A673 (cell line): ENCODE results near the gene ADGRG2. TPM values are rescaled to one million over a fixed set of nuclear protein-coding genes. Genes with fewer than 3 reads are reported as not detected.

Experiments used
- BruUV-seq: library from RNA; stranded (reverse); fragments of 400-500 nt; replicated peaks from 2 replicates; lab custom pipeline; 2021; lab: Mats Ljungman, UMichigan
- CTCF ChIA-PET: fragments of 300-600 bp; sonication (Branson Sonifier 250); formaldehyde crosslinking; loops from one replicate; lab custom pipeline; 2022; ENCODE audit warnings: antibody characterized with exemption; lab: Charles Lee
- POLR2A ChIA-PET: fragments of 300-600 bp; sonication (Branson Sonifier 250); formaldehyde crosslinking; loops from one replicate; lab custom pipeline; 2022; ENCODE audit warnings: antibody characterized with exemption; ENCODE audit not compliant: low non-redundant PET; lab: Charles Lee
- DNase-seq: peaks from one replicate; pipeline ENCODE4 v3.0.0-alpha.2; 2015; ENCODE audit warnings: low spot score
- H3K27ac ChIP-seq: fragments of 200-600 bp; sonication (generic); 2 replicates; pipeline ENCODE4 v1.5.1; 2016; ENCODE audit warnings: mixed run types, low read depth, mild to moderate bottlenecking, mixed read lengths, antibody characterized with exemption, low read length; ENCODE audit not compliant: poor library complexity, severe bottlenecking
- H3K27me3 ChIP-seq: fragments of 200-600 bp; sonication (generic); replicated peaks from 2 replicates; pipeline ENCODE4 v1.6.1; 2017; ENCODE audit warnings: mixed run types, low read depth, mild to moderate bottlenecking, mixed read lengths, antibody characterized with exemption, low read length; ENCODE audit not compliant: insufficient read depth, poor library complexity
- H3K36me3 ChIP-seq: fragments of 200-600 bp; sonication (generic); 2 replicates; pipeline ENCODE4 v1.6.1; 2016; ENCODE audit warnings: mixed run types, mild to moderate bottlenecking, mixed read lengths, antibody characterized with exemption, low read length; ENCODE audit not compliant: insufficient read depth, poor library complexity, severe bottlenecking
- H3K4me1 ChIP-seq: fragments of 200-600 bp; sonication (generic); 2 replicates; pipeline ENCODE4 v1.6.1; 2017; ENCODE audit warnings: mixed run types, mild to moderate bottlenecking, mixed read lengths, antibody characterized with exemption, low read length; ENCODE audit not compliant: insufficient read depth, poor library complexity, severe bottlenecking
- H3K4me3 ChIP-seq: fragments of 200-600 bp; sonication (generic); 2 replicates; pipeline ENCODE4 v1.5.1; 2016; ENCODE audit warnings: low read depth, mixed run types, mild to moderate bottlenecking, mixed read lengths, low read length; ENCODE audit not compliant: poor library complexity, severe bottlenecking
- H3K9me3 ChIP-seq: fragments of 200-600 bp; sonication (generic); 2 replicates; pipeline ENCODE4 v1.6.1; 2016; ENCODE audit warnings: mixed run types, low read depth, mild to moderate bottlenecking, mixed read lengths, antibody characterized with exemption, low read length; ENCODE audit not compliant: poor library complexity, severe bottlenecking
- EZH2 ChIP-seq: fragments of 200-600 bp; sonication (generic); IDR thresholded peaks from 2 replicates; pipeline ENCODE4 v1.6.1; 2017; ENCODE audit warnings: borderline replicate concordance, low read depth, mild to moderate bottlenecking, mixed read lengths, antibody characterized with exemption, low read length; ENCODE audit not compliant: poor library complexity, severe bottlenecking
- intact Hi-C: fragments of 100-400 bp; cut with micrococcal nuclease; formaldehyde crosslinking; loops from one replicate; pipeline ENCODE4 v1.10.0; 2022; ENCODE audit not compliant: unreplicated experiment
- total RNA-seq: library from RNA; stranded (reverse); gene quantifications from 2 replicates; pipeline ENCODE4 v1.2.3, GENCODE V29; 2021
- TF ChIP-seq, protein P1 (sequence below): fragments of 300-800, 200-600 bp; sonication (generic); conservative IDR thresholded peaks from 2 replicates; pipeline ENCODE4 v1.5.1; 2017; ENCODE audit warnings: low read depth, mild to moderate bottlenecking, antibody characterized with exemption, low read length, moderate library complexity, mixed read lengths

Gene ADGRG2
- total RNA-seq, 1 experiment from 2014 or later: 61.3 TPM

DNA sequence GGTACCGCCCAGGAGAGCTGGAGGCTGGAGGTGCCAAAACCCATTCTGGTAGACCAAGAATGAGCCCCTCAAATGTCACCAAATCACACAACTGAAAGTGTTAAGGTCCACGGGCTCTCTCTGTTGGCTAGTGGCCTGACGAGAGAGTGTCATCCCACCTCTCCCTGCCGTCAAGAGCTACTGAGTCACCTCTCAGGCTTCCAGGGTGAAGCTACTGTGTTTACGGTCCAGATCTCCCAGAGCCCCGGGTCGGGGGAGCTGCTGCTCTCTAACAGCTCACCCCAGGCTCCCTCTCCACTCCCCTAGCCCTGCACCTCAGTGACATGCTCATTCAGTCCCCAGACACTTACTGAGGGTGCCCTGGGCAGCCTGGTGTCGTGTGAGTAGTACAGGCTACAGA is 59.2 kb downstream of the ADGRG2 start:
- ChIA-PET CTCF (no interaction called here), POLR2A (no interaction called here)
- Histone ChIP-seq H3K27ac (no peak overlapping the region), H3K27me3 (no peaks in the 10 kb centered on the region), H3K9me3 (no peaks in the 10 kb centered on the region), H3K4me1 (peaks cover 30% of the 10 kb centered on the region), H3K4me3 (no peak overlapping the region), H3K36me3 (peaks cover 24% of the 10 kb centered on the region)
- intact Hi-C loops: no loop called here
- no TSS peak for BruUV-seq
- TF ChIP-seq, protein P1, sequence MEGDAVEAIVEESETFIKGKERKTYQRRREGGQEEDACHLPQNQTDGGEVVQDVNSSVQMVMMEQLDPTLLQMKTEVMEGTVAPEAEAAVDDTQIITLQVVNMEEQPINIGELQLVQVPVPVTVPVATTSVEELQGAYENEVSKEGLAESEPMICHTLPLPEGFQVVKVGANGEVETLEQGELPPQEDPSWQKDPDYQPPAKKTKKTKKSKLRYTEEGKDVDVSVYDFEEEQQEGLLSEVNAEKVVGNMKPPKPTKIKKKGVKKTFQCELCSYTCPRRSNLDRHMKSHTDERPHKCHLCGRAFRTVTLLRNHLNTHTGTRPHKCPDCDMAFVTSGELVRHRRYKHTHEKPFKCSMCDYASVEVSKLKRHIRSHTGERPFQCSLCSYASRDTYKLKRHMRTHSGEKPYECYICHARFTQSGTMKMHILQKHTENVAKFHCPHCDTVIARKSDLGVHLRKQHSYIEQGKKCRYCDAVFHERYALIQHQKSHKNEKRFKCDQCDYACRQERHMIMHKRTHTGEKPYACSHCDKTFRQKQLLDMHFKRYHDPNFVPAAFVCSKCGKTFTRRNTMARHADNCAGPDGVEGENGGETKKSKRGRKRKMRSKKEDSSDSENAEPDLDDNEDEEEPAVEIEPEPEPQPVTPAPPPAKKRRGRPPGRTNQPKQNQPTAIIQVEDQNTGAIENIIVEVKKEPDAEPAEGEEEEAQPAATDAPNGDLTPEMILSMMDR: no peak
- no peak for TF ChIP-seq EZH2
- DNase-seq: no peak

DNA sequence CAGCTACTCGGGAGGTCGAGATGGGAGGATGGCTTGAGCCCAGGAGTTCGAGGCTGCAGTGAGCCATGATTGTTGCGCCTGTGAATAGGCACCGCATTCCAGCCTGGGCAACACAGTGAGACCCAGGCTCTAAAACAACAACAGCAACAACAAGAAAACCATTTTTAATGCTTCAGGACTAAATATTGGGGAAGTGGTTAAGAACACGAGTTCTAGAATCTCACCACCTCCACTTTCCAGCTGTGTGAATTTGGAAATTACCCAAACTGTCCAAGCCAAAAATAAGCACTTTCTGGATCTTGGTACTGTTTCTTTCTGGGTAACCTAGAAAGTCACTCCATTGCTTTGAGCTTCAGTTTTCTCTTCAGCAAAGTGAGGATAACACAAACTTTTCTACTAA is 63.2 kb downstream of the ADGRG2 start:
- intact Hi-C loops: no loop called here
- no peak for DNase-seq
- H3K4me3 ChIP-seq: no peak overlapping the region
- BruUV-seq: no TSS peak
- no peak overlapping the region for H3K27ac ChIP-seq
- H3K9me3 ChIP-seq: no peaks in the 10 kb centered on the region
- ChIA-PET POLR2A (no interaction called here), CTCF (no interaction called here)
- H3K27me3 ChIP-seq: no peaks in the 10 kb centered on the region
- TF ChIP-seq, protein P1: no peak
- TF ChIP-seq EZH2: no peak
- H3K36me3 ChIP-seq: peaks cover 29% of the 10 kb centered on the region
- H3K4me1 ChIP-seq: peaks cover 10% of the 10 kb centered on the region

DNA sequence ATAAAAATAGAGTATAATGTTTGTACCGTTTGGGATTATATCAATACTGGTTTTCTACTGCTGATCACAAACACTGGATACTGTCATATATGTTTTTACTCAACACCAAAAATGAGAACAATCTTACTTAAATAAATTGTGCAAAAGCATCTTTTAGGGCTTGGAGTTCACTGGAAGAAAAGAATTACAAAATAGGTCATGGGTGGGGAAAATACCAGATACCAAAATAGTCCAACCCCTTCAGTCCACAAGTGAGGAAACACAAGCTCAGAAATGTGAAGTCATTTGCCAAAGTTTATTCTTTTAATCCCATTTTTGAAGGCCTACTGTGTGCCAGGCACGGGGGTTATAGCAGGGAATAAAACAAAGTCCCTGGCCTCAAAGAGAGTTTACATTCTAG is 64.4 kb downstream of the ADGRG2 start:
- intact Hi-C loops: no loop called here
- no peaks in the 10 kb centered on the region for H3K27me3 ChIP-seq
- ChIA-PET CTCF (no interaction called here), POLR2A (no interaction called here)
- TF ChIP-seq, protein P1: no peak
- TF ChIP-seq EZH2: no peak
- BruUV-seq: no TSS peak
- H3K4me1 ChIP-seq: no peaks in the 10 kb centered on the region
- no peak for DNase-seq
- H3K27ac ChIP-seq: no peak overlapping the region
- no peak overlapping the region for H3K4me3 ChIP-seq
- no peaks in the 10 kb centered on the region for H3K9me3 ChIP-seq
- peaks cover 24% of the 10 kb centered on the region for H3K36me3 ChIP-seq
